Measurements from ENCODE around the gene ZNF516.

Gene ZNF516

GRCh38 chr18:76463358-76463757 is 31.7 kb downstream of the ZNF516 start:
- no peaks in the 10 kb centered on the region for H3K9me3 ChIP-seq (ENCODE audit: control insufficient read depth, low read length)
- H2AFZ ChIP-seq (ENCODE audit: low read depth, low read length): no peak overlapping the region
- H3K4ac ChIP-seq (ENCODE audit: low read depth in 1 of 2, low read length in 2 of 2): no peak overlapping the region
- peaks cover 34% of the 10 kb centered on the region for H3K4me1 ChIP-seq (ENCODE audit: control insufficient read depth, insufficient read depth, low read depth, low read length)
- peaks cover 18 to 30% of the 10 kb centered on the region in 2 experiments for H3K36me3 ChIP-seq (ENCODE audit: control insufficient read depth in 1 of 2, insufficient read depth in 2 of 2, low read depth in 1 of 2, low read length in 2 of 2)
- DNase-seq: no peak
- peaks cover 38% of the 10 kb centered on the region for H3K79me1 ChIP-seq (replicated peaks; ENCODE audit: low read length, poor library complexity, severe bottlenecking)
- no peak overlapping the region for H2AK5ac ChIP-seq (ENCODE audit: low read length, severe bottlenecking)
- H2BK120ac ChIP-seq (ENCODE audit: low read depth, low read length): no peak overlapping the region
- H3K9ac ChIP-seq (ENCODE audit: low read length): no peak overlapping the region
- no peak overlapping the region for H3K27ac ChIP-seq (ENCODE audit: low read length, poor library complexity, severe bottlenecking)
- H3K23ac ChIP-seq (ENCODE audit: low read length in 2 of 2): no peak overlapping the region
- H3K4me2 ChIP-seq (ENCODE audit: low read length, poor library complexity, severe bottlenecking): no peak overlapping the region
- peak overlapping the region in 1 of 2 experiments; percentile 7 for H2BK12ac ChIP-seq (ENCODE audit: low read length in 2 of 2)
- 98% methylated on average over 18 of the region's 18 CpGs for WGBS
- no peaks in the 10 kb centered on the region for H3K27me3 ChIP-seq (ENCODE audit: control insufficient read depth in 1 of 2, insufficient read depth in 1 of 2, low read length in 2 of 2)
- no peak overlapping the region for H3K4me3 ChIP-seq (ENCODE audit: insufficient read depth in 1 of 2, low read depth in 1 of 2, low read length in 2 of 2)
- H3K18ac ChIP-seq (ENCODE audit: low read depth in 1 of 2, low read length in 2 of 2): no peak overlapping the region
- no peak overlapping the region for H3K14ac ChIP-seq (ENCODE audit: low read length in 2 of 2)
- H2BK5ac ChIP-seq (ENCODE audit: low read depth, low read length, poor library complexity, severe bottlenecking): no peak overlapping the region
- no peak overlapping the region for H4K91ac ChIP-seq (ENCODE audit: low read length)
- no peak overlapping the region for H4K8ac ChIP-seq (ENCODE audit: low read length)
- H2BK15ac ChIP-seq (ENCODE audit: low read depth, poor library complexity, severe bottlenecking): no peak overlapping the region

GRCh38 chr18:76462326-76462694 is 32.7 kb downstream of the ZNF516 start:
- Histone ChIP-seq H3K9ac (ENCODE audit: low read length) (no peak overlapping the region), H3K4ac (ENCODE audit: low read depth in 1 of 2, low read length in 2 of 2) (no peak overlapping the region), H3K4me2 (ENCODE audit: low read length, poor library complexity, severe bottlenecking) (no peak overlapping the region), H2BK12ac (ENCODE audit: low read length in 2 of 2) (no peak overlapping the region), H2BK5ac (ENCODE audit: low read depth, low read length, poor library complexity, severe bottlenecking) (no peak overlapping the region), H3K27me3 (ENCODE audit: control insufficient read depth in 1 of 2, insufficient read depth in 1 of 2, low read length in 2 of 2) (no peaks in the 10 kb centered on the region), H2AFZ (ENCODE audit: low read depth, low read length) (no peak overlapping the region), H3K4me3 (ENCODE audit: insufficient read depth in 1 of 2, low read depth in 1 of 2, low read length in 2 of 2) (no peak overlapping the region), H3K79me1 (replicated peaks; ENCODE audit: low read length, poor library complexity, severe bottlenecking) (peaks cover 37% of the 10 kb centered on the region), H3K9me3 (ENCODE audit: control insufficient read depth, low read length) (no peaks in the 10 kb centered on the region), H3K4me1 (ENCODE audit: control insufficient read depth, insufficient read depth, low read depth, low read length) (peaks cover 35% of the 10 kb centered on the region), H4K91ac (ENCODE audit: low read length) (no peak overlapping the region), H3K23ac (ENCODE audit: low read length in 2 of 2) (no peak overlapping the region), H2AK5ac (ENCODE audit: low read length, severe bottlenecking) (no peak overlapping the region), H3K36me3 (ENCODE audit: control insufficient read depth in 1 of 2, insufficient read depth in 2 of 2, low read depth in 1 of 2, low read length in 2 of 2) (peaks cover 19 to 32% of the 10 kb centered on the region in 2 experiments), H3K14ac (ENCODE audit: low read length in 2 of 2) (no peak overlapping the region), H2BK120ac (ENCODE audit: low read depth, low read length) (no peak overlapping the region), H4K8ac (ENCODE audit: low read length) (no peak overlapping the region), H3K27ac (ENCODE audit: low read length, poor library complexity, severe bottlenecking) (no peak overlapping the region), H3K18ac (ENCODE audit: low read depth in 1 of 2, low read length in 2 of 2) (no peak overlapping the region), H2BK15ac (ENCODE audit: low read depth, poor library complexity, severe bottlenecking) (no peak overlapping the region)
- no peak for DNase-seq
- WGBS: 97% methylated on average over 12 of the region's 12 CpGs

- H2BK15ac ChIP-seq (ENCODE audit: low read depth, poor library complexity, severe bottlenecking): peak overlapping the region; percentile 26
- no peaks in the 10 kb centered on the region for H3K9me3 ChIP-seq (ENCODE audit: control insufficient read depth, low read length)
- H3K4me3 ChIP-seq (ENCODE audit: insufficient read depth in 1 of 2, low read depth in 1 of 2, low read length in 2 of 2): no peak overlapping the region
- H2BK120ac ChIP-seq (ENCODE audit: low read depth, low read length): no peak overlapping the region
- no peak overlapping the region for H4K91ac ChIP-seq (ENCODE audit: low read length)
- no peaks in the 10 kb centered on the region for H3K27me3 ChIP-seq (ENCODE audit: control insufficient read depth in 1 of 2, insufficient read depth in 1 of 2, low read length in 2 of 2)
- no peak overlapping the region for H4K8ac ChIP-seq (ENCODE audit: low read length)
- H3K18ac ChIP-seq (ENCODE audit: low read depth in 1 of 2, low read length in 2 of 2): no peak overlapping the region
- H3K36me3 ChIP-seq (ENCODE audit: control insufficient read depth in 1 of 2, insufficient read depth in 2 of 2, low read depth in 1 of 2, low read length in 2 of 2): peaks cover 19 to 32% of the 10 kb centered on the region in 2 experiments
- no peak for DNase-seq
- H3K27ac ChIP-seq (ENCODE audit: low read length, poor library complexity, severe bottlenecking): no peak overlapping the region
- H3K9ac ChIP-seq (ENCODE audit: low read length): no peak overlapping the region
- H3K4ac ChIP-seq (ENCODE audit: low read depth in 1 of 2, low read length in 2 of 2): no peak overlapping the region
- peaks cover 34% of the 10 kb centered on the region for H3K4me1 ChIP-seq (ENCODE audit: control insufficient read depth, insufficient read depth, low read depth, low read length)
- H2AFZ ChIP-seq (ENCODE audit: low read depth, low read length): no peak overlapping the region
- H2BK12ac ChIP-seq (ENCODE audit: low read length in 2 of 2): no peak overlapping the region
- no peak overlapping the region for H3K14ac ChIP-seq (ENCODE audit: low read length in 2 of 2)
- H2BK5ac ChIP-seq (ENCODE audit: low read depth, low read length, poor library complexity, severe bottlenecking): no peak overlapping the region
- H3K79me1 ChIP-seq (replicated peaks; ENCODE audit: low read length, poor library complexity, severe bottlenecking): peaks cover 36% of the 10 kb centered on the region
- no peak overlapping the region for H3K23ac ChIP-seq (ENCODE audit: low read length in 2 of 2)
- 98% methylated on average over 27 of the region's 27 CpGs for WGBS
- peak overlapping the region; percentile 20 for H2AK5ac ChIP-seq (ENCODE audit: low read length, severe bottlenecking)
- no peak overlapping the region for H3K4me2 ChIP-seq (ENCODE audit: low read length, poor library complexity, severe bottlenecking)
Measured at GRCh38 chr18:76461692-76462325, 33.2 kb downstream of the ZNF516 start.

- H3K9me3 ChIP-seq (ENCODE audit: control insufficient read depth, low read length): no peaks in the 10 kb centered on the region
- H2AK5ac ChIP-seq (ENCODE audit: low read length, severe bottlenecking): peak overlapping the region; percentile 1
- no peak overlapping the region for H2AFZ ChIP-seq (ENCODE audit: low read depth, low read length)
Measured at GRCh38 chr18:76461148-76461547, 33.9 kb downstream of the ZNF516 start.

More at GRCh38 chr18:76461148-76461547, 33.9 kb downstream of the ZNF516 start:
- H3K18ac ChIP-seq (ENCODE audit: low read depth in 1 of 2, low read length in 2 of 2): no peak overlapping the region
- no peak overlapping the region for H2BK5ac ChIP-seq (ENCODE audit: low read depth, low read length, poor library complexity, severe bottlenecking)
- H3K79me1 ChIP-seq (replicated peaks; ENCODE audit: low read length, poor library complexity, severe bottlenecking): peaks cover 31% of the 10 kb centered on the region
- no peak overlapping the region for H3K23ac ChIP-seq (ENCODE audit: low read length in 2 of 2)
- H2BK120ac ChIP-seq (ENCODE audit: low read depth, low read length): no peak overlapping the region
- H3K27ac ChIP-seq (ENCODE audit: low read length, poor library complexity, severe bottlenecking): no peak overlapping the region
- H4K8ac ChIP-seq (ENCODE audit: low read length): no peak overlapping the region
- H4K91ac ChIP-seq (ENCODE audit: low read length): no peak overlapping the region
- H3K4ac ChIP-seq (ENCODE audit: low read depth in 1 of 2, low read length in 2 of 2): no peak overlapping the region
- H3K4me3 ChIP-seq (ENCODE audit: insufficient read depth in 1 of 2, low read depth in 1 of 2, low read length in 2 of 2): no peak overlapping the region
- DNase-seq: no peak
- 96% methylated on average over 7 of the region's 8 CpGs for WGBS
- no peak overlapping the region for H3K4me2 ChIP-seq (ENCODE audit: low read length, poor library complexity, severe bottlenecking)
- no peak overlapping the region for H3K14ac ChIP-seq (ENCODE audit: low read length in 2 of 2)
- peaks cover 36% of the 10 kb centered on the region for H3K4me1 ChIP-seq (ENCODE audit: control insufficient read depth, insufficient read depth, low read depth, low read length)
- no peak overlapping the region for H3K9ac ChIP-seq (ENCODE audit: low read length)
- H3K27me3 ChIP-seq (ENCODE audit: control insufficient read depth in 1 of 2, insufficient read depth in 1 of 2, low read length in 2 of 2): no peaks in the 10 kb centered on the region
- H2BK15ac ChIP-seq (ENCODE audit: low read depth, poor library complexity, severe bottlenecking): no peak overlapping the region
- H2BK12ac ChIP-seq (ENCODE audit: low read length in 2 of 2): no peak overlapping the region
- peaks cover 19 to 25% of the 10 kb centered on the region in 2 experiments for H3K36me3 ChIP-seq (ENCODE audit: control insufficient read depth in 1 of 2, insufficient read depth in 2 of 2, low read depth in 1 of 2, low read length in 2 of 2)
